D341Med (cell line): ENCODE data around the gene CWC15.
"Not testable (repeated sequence)": the region's sequence is repeated elsewhere in the genome, so short reads cannot be mapped to it uniquely, and the experiment has no call there.

Experiments used
- DNase-seq: peaks from one replicate; pipeline ENCODE4 v3.0.0; 2012; ENCODE audit warnings: low spot score

Gene CWC15

DNA sequence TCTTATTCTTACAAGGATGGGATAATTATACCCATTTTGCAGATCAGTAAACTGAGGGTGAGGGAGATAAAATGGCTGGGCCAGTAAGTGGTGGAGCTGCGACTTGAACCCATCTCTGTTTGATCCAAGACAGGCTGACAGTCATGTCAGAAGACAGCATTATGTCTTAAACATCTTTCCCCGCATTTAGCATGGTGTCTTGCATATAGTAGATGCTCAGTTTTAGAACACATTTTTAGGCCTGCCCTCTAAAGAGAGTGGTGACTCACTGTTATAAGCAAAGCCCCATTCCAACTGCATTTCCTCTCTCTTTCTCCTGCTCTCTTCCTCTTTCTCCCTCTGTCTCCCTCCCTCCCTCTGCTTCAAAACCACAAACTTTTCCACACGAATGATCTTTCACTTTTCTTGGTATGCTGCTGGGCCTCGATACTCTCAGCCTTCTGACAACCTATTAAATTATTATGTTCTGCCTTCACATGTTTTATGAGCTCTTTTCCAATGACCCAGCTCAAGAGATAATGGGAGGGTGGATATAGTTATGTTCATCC, 25.2 kb downstream of the CWC15 start:
- DNase-seq: no peak

GRCh38 chr11:94946812-94947211, 26.5 kb downstream of the CWC15 start:
- no peak for DNase-seq

DNA sequence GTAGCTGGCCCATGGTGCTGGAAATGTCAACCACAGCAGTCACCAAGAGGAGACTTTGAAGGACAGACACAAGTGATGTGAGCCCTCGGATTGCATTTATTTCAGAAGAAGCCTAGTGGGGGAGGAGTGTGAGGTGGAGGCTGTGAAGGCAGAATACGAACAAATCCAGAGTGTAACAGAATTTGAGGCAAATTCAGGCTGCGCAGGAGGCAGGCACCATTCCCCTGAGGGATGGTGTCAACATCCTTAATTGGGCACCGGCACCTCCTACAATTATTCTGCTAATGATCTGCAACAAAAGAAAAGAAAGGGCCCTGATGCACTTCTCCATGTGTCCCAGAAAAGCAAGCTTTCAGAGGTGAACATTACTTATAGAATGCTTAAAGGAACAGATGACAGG, 32.2 kb downstream of the CWC15 start:
- no peak for DNase-seq

GRCh38 chr11:94939346-94939745, 34.0 kb downstream of the CWC15 start:
- DNase-seq: no peak

DNA sequence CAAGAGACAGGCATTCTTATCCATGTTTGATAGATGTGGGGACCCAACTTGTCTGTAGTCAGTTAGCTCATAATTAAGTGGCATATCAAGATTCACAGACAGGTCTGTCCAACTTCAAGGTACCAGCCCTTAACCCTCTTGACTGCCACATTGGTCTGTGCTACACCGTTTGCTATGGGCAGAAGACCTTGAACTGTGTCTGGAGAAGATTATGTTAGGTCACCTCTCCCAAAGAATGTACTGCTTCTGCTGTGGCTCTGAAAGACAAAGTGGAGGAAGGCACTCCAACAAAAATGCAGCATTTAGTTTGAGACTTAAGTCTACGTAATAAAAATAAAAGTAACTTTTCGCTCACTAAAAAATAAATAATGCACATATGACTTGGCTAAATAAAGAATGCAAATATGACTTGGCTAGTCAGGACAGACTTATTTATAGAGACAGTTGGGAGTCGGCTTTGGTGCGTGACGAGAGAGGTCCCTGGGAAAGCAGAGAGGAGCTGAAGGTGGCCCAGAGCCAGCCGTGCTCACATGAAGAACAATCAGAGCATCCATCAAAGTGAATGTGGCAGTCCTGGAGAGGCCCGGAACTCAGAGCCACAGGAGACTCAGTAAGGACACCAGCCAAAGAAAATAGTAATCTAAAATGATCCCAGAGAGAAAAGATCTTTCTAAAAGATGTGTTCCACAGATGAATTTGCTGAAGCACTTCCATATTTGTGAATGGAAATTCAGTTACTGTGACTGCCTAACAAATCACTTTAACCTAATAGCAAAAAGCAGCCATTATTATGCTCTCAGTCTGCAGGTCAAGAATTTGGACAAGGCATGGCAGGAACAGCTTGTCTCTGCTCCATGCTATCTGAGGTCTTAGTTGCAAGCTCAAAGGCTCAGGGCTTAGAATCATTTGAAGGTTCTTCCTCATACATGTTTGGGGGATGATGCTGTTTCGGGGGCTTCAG, 35.0 kb downstream of the CWC15 start:
- DNase-seq: no peak

DNA sequence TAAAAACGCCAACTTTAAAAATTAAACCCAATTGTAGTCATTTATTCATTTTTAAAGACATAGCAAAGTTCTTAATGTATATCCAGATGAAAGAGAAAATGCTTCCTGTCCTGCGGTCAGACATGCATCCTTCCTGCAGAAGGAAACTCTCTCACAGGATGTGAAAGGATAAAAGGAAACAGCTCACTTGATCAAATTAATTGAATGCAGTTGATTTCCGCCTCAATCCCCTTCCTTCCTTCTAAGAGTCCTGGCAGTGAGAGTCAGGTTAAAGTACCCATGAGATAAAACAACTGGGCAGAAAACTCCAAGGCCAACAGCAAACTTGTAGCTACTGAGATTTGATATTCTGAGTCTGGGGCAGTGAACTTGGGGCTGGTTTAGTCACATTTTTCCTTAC, 38.5 kb downstream of the CWC15 start:
- no peak for DNase-seq

GRCh38 chr11:94934362-94934761, 39.0 kb downstream of the CWC15 start:
- no peak for DNase-seq

- no peak for DNase-seq
Measured at GRCh38 chr11:94933223-94934130, 39.9 kb downstream of the CWC15 start.

DNA sequence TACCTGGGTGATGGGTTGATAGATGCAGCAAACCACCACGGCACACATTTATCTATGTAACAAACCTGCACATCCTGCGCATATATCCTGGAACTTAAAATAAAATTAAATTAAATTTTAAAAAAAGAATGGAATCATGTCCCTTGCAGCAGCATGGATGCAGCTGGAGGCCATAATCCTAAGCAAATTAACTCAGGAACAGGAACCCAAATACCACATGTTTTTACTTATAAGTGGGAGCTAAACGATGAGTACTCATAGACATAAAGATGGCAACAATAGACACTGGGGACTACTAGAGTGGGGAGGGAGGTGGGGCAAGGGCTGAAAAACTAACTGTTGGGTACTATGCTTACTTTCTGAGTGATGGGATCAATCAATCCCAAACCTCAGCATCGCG, 40.9 kb downstream of the CWC15 start:
- no peak for DNase-seq

GRCh38 chr11:94932072-94932471, 41.3 kb downstream of the CWC15 start:
- not testable (repeated sequence) for DNase-seq

GRCh38 chr11:94928117-94928990, 45.0 kb downstream of the CWC15 start:
- DNase-seq: no peak

DNA sequence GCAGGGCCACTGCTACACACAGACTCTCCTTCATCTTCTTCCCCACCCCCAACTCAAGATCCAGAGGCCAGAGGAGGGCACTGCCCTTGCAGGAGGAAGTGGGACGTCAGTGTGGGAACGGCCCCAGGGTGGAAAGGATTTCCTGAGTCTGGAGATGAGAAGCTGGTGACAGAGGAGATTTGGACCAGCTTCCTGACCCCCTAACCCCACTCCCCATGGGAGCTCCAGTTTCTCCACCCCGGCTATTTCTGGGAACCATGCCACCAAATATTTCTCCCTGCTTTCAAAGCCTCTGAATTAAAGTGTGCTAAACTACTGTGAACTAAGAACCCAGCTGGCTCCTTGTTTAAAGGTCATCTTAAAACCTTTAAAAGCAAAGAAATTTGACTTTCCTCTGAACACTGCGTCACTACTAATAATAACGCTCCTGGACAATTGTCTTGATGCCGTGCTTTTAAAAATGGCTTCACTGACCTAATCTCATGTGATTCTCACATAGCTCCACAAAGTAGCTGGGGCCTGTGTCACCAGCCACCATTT, 46.6 kb downstream of the CWC15 start:
- DNase-seq: no peak

GRCh38 chr11:94926271-94926625, 47.1 kb downstream of the CWC15 start:
- no peak for DNase-seq

DNA sequence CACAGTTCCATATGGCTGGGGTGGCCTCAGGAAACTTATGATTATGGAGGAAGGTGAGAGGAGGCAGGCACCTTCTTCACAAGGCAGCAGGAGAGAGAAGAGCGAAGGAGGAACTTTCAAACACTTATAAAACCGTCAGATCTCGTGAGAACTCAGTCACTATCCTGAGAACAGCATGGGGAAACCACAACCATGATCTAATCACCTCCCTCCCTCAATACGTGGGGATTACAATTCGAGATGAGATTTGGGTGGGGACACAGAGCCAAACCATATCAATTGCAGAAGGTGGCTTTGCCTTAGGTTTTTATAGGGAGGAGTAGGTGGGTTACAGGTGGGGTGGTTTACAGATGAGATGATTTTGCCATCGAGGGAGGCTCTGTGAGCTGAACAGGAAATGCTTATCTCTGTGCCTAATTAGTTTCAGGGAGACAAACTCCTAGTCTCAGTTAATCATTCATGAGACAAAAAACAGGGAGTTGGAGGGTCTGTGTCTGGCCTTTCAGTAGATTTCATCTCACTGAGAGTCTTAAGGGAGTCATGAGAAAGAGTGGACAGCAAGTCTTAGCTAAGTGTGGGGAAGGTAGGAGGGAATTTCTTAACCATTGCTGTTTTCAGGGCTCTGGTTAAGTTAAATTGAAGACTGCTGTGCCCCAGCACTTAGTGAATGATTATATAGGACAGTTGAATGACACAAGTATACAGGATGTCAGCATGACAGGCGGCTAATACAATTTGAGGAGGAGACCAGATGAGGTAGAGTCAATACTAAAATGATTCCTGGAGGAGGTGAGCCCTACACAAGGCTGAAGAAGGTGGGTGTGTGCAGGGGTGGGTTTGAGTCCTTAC, 47.7 kb downstream of the CWC15 start:
- DNase-seq: no peak

DNA sequence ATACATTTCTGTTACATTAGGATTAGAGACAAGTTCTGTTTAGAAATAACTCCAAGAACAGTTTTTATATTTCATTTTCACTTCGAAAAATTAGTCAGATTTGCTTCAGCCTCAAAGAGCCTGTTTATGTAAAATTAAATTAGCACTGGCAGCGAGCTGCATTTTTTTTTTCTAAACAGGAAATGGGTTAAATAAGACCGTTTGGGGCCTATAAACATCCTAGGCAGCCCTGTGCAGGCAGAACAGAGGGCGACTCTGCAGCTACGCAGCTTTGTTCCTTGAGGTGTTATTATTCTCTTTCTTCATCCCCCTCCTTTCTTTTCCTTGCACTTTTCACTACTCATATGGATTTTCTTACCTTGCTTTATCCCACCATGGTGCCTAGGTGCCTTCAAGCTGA, 48.7 kb downstream of the CWC15 start:
- DNase-seq: no peak

DNA sequence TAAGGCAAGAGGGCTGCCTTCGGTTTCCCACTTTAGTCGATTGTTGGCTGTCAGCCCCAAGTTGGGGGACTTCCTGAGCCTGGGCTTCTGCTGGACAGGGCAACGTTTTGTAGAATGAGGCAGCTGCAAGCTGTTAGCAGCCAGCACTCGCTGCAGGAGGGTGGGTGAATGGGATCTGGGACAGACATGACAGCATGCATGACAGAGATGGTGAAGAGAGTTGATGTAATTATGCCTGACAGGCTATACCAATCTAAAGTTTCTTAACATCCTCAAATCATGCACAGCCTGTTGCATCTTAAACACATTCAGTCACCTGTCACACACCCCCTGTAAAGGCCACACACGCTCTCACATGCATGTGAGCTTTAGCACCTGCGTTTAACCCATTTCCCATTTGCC, 49.2 kb downstream of the CWC15 start:
- DNase-seq: peak; percentile 4

GRCh38 chr11:94923004-94923334, 50.4 kb downstream of the CWC15 start:
- no peak for DNase-seq

DNA sequence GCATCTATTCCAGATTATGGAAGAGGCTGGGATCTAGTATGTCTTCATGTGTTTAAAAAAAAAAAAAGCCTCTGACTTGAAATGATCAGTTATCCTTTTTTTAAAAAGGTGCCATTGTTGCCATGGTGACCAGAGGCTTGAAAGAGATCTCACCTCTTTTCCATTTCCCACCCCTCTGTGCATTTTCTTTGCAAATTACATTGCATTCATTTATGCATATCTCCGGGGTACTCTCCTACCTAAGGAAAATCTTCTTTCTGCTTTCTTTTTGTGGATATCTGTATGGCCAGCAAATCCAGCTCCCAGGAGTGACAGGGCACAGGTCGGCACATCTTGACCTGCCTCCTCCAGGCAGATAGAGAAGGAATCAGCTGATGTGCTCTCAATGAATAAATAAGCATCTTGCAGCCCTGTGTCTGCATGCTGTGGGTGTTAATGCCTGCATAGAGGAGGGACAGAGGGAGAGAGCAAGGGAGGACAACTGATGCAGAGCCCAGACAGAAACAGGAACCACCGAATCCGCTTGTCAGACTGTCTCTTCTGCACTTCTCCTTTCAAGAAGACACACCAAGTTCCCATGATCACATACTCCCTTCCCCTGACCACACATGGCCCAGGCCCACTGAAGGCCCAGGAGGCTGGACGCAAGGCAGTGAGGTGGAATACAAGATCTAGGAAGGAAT, 50.9 kb downstream of the CWC15 start:
- DNase-seq: peak; percentile 2

DNA sequence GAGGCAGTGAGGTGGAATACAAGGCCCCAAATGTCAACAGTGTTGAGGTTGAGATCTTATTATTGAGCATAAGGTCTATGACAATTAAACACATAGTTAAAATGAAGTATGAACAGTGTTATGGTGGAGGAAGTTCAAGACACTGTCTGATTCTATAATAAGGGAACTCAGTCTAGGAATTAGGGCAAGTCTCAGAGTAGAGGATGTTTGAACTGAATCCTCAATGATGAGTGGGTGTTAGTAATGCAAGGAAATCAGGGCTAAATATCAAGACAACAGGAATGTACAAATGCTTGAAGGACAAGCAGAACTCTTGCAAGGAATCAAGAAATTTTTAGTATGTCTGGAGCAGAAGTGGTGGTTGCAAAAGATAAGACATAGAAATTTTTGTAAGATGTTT, 53.0 kb downstream of the CWC15 start:
- DNase-seq: no peak
